LNCAP (cell line): ENCODE data around the gene TPCN2.

Experiments
- CTCF ChIP-seq: fragments of 450-650 bp; IDR thresholded peaks from 2 replicates; pipeline ENCODE4 v1.5.1; 2017; ENCODE audit warnings: mild to moderate bottlenecking

The TPCN2 gene

GRCh38 chr11:69156673-69157155 is 108.0 kb downstream of the TPCN2 start:
- no peak for TF ChIP-seq CTCF

GRCh38 chr11:69157156-69157821 is 108.6 kb downstream of the TPCN2 start:
- TF ChIP-seq CTCF, result no peak

- no peak for TF ChIP-seq CTCF
These were observed 109.1 kb downstream of the TPCN2 start for GRCh38 chr11:69157822-69158231.

- TF ChIP-seq CTCF, result no peak
These were observed 109.8 kb downstream of the TPCN2 start for GRCh38 chr11:69158301-69159149.

- TF ChIP-seq CTCF, result no peak
These were observed 110.6 kb downstream of the TPCN2 start for GRCh38 chr11:69159150-69159852.

- no peak for TF ChIP-seq CTCF
These were observed 111.8 kb downstream of the TPCN2 start for GRCh38 chr11:69160296-69161116.

- no peak for TF ChIP-seq CTCF
These were observed 112.3 kb downstream of the TPCN2 start for GRCh38 chr11:69161117-69161407.
